ENCODE data around the gene EXOSC9.

- TF ChIP-seq POLR2AphosphoS5 (IDR thresholded peaks at IDR 0.05; ENCODE audit: borderline replicate concordance, low read depth, low read length) = no peak
- TF ChIP-seq EZH2 (IDR thresholded peaks at IDR 0.05) = no peak
These were observed 4.8 kb upstream of the EXOSC9 start for GRCh38 chr4:121796283-121796682.
